ENCODE results near the gene PIAS4.

PIAS4 gene

DNA sequence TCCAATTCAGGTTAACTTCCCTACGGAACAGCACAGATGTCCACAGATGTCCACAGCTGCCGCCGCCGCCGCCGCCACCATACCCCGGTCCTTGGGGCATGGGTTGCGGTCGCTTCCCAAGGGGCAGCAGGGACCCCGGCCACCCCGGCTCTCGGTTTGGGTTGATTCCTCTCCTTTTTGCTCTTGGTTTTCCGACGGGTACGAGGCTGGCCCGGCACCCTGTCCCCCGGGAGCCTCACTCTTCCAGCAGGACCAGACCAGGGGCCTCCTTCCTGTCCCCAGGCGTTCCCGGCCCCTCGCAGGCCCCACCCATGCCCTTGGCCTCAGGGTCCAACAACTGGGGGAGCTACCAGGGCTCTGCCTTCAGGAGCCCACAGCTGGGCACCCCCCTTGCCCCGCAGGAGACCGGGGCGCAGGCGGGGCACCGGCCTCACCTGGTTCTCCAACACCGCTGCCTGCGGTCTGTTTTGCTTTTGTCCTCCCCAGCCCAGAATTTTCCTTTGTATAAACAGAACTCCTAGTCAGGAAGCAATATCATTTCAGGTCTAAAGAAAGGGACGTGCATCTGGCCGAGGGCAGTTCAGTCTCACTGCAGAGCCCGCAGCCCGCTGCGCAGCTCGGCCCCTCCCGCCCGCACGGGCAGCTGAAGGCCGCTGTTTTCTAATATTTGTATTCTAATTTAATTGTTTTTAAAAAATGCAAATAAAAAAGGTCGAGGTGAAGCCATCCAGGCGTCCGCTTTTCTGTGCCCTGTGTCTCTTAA, 31.3 kb downstream of the PIAS4 start:
- Histone ChIP-seq H3K9ac (ENCODE audit: low read length) (no peak overlapping the region), H3K9me3 (ENCODE audit: control insufficient read depth, insufficient read depth, low read depth, low read length) (peaks cover 4% of the 10 kb centered on the region; the same call in 1 of the 2 replicates), H3K36me3 (ENCODE audit: control insufficient read depth, insufficient read depth, low read length) (peaks cover 38% of the 10 kb centered on the region), H3K27me3 (ENCODE audit: control insufficient read depth, insufficient read depth, low read length) (no peaks in the 10 kb centered on the region), H3K4me3 (ENCODE audit: low read depth, low read length) (no peak overlapping the region), H3K27ac (ENCODE audit: low read depth, low read length) (no peak overlapping the region), H3K4me1 (ENCODE audit: control insufficient read depth, insufficient read depth, low read length) (no peaks in the 10 kb centered on the region)

- Histone ChIP-seq H3K9me3 (ENCODE audit: control insufficient read depth, insufficient read depth, low read depth, low read length) (no peaks in the 10 kb centered on the region), H3K36me3 (ENCODE audit: control insufficient read depth, insufficient read depth, low read length) (peaks cover 10% of the 10 kb centered on the region), H3K9ac (ENCODE audit: low read length) (no peak overlapping the region), H3K27me3 (ENCODE audit: control insufficient read depth, insufficient read depth, low read length) (no peaks in the 10 kb centered on the region), H3K4me1 (ENCODE audit: control insufficient read depth, insufficient read depth, low read length) (no peaks in the 10 kb centered on the region), H3K27ac (ENCODE audit: low read depth, low read length) (no peak overlapping the region), H3K4me3 (ENCODE audit: low read depth, low read length) (no peak overlapping the region)
Measured at GRCh38 chr19:4042064-4042730, 34.7 kb downstream of the PIAS4 start.

DNA sequence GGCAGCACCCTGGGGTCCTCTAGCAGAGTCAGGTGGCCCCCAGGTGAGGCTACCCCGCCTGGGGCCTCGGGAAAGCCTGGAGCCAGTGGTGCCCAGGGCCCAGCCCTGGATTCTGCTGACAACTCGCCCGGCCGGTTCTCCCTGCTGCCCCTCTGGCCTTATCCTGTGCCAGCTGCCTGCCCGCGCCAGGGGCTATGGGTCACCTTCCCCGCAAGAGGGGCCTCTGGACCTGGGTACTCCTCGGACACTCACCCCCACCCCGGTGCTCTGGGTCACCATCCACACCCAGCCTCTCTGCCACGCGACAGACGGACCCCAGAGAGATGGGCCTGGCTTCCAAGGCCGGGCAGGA, 35.2 kb downstream of the PIAS4 start:
- H3K4me1 ChIP-seq (ENCODE audit: control insufficient read depth, insufficient read depth, low read length): no peaks in the 10 kb centered on the region
- H3K4me3 ChIP-seq (ENCODE audit: low read depth, low read length): no peak overlapping the region
- H3K9ac ChIP-seq (ENCODE audit: low read length): no peak overlapping the region
- peaks cover 4% of the 10 kb centered on the region for H3K36me3 ChIP-seq (ENCODE audit: control insufficient read depth, insufficient read depth, low read length)
- H3K27me3 ChIP-seq (ENCODE audit: control insufficient read depth, insufficient read depth, low read length): no peaks in the 10 kb centered on the region
- H3K9me3 ChIP-seq (ENCODE audit: control insufficient read depth, insufficient read depth, low read depth, low read length): no peaks in the 10 kb centered on the region
- H3K27ac ChIP-seq (ENCODE audit: low read depth, low read length): no peak overlapping the region

- H3K27me3 ChIP-seq (ENCODE audit: control insufficient read depth, insufficient read depth, low read length): no peaks in the 10 kb centered on the region
- H3K4me1 ChIP-seq (ENCODE audit: control insufficient read depth, insufficient read depth, low read length): no peaks in the 10 kb centered on the region
- H3K36me3 ChIP-seq (ENCODE audit: control insufficient read depth, insufficient read depth, low read length): peaks cover 8% of the 10 kb centered on the region
- no peak overlapping the region for H3K27ac ChIP-seq (ENCODE audit: low read depth, low read length)
- no peak overlapping the region for H3K4me3 ChIP-seq (ENCODE audit: low read depth, low read length)
- no peak overlapping the region for H3K9ac ChIP-seq (ENCODE audit: low read length)
- H3K9me3 ChIP-seq (ENCODE audit: control insufficient read depth, insufficient read depth, low read depth, low read length): no peaks in the 10 kb centered on the region
Measured at GRCh38 chr19:4043401-4043800, 35.9 kb downstream of the PIAS4 start.

- H3K4me1 ChIP-seq (ENCODE audit: control insufficient read depth, insufficient read depth, low read length): no peaks in the 10 kb centered on the region
- H3K27ac ChIP-seq (ENCODE audit: low read depth, low read length): no peak overlapping the region
- H3K4me3 ChIP-seq (ENCODE audit: low read depth, low read length): no peak overlapping the region
- no peak overlapping the region for H3K9ac ChIP-seq (ENCODE audit: low read length)
- H3K36me3 ChIP-seq (ENCODE audit: control insufficient read depth, insufficient read depth, low read length): peaks cover 9% of the 10 kb centered on the region
- no peaks in the 10 kb centered on the region for H3K9me3 ChIP-seq (ENCODE audit: control insufficient read depth, insufficient read depth, low read depth, low read length)
- H3K27me3 ChIP-seq (ENCODE audit: control insufficient read depth, insufficient read depth, low read length): no peaks in the 10 kb centered on the region
Measured at GRCh38 chr19:4043966-4044715, 36.6 kb downstream of the PIAS4 start.

DNA sequence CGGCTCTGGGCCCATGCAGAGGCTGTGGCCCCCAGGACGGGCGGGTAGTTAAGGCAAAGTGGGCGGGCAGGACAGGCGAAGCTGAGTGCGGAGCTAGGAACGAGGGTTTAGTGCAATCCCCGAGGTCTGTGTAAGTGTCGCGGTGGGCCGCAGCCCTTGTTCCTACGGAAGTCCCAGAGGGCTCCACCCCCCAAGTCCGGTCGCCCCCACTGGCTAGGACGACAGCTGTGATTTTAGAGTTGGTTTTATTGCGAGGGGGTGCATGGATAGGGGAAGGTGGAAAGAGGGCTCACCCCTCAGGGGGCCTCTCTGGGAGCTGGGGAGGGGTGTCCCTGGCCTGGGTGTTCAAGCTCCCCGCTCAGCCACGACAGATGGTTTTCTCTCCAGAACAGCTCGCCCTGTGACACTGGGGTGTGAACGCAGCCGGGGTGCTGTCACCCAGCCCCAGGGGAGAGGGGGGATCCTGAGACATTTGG, 37.5 kb downstream of the PIAS4 start:
- peaks cover 16% of the 10 kb centered on the region for H3K36me3 ChIP-seq (ENCODE audit: control insufficient read depth, insufficient read depth, low read length)
- no peak overlapping the region for H3K27ac ChIP-seq (ENCODE audit: low read depth, low read length)
- H3K4me1 ChIP-seq (ENCODE audit: control insufficient read depth, insufficient read depth, low read length): no peaks in the 10 kb centered on the region
- no peak overlapping the region for H3K4me3 ChIP-seq (ENCODE audit: low read depth, low read length)
- no peak overlapping the region for H3K9ac ChIP-seq (ENCODE audit: low read length)
- no peaks in the 10 kb centered on the region for H3K27me3 ChIP-seq (ENCODE audit: control insufficient read depth, insufficient read depth, low read length)
- no peaks in the 10 kb centered on the region for H3K9me3 ChIP-seq (ENCODE audit: control insufficient read depth, insufficient read depth, low read depth, low read length)

DNA sequence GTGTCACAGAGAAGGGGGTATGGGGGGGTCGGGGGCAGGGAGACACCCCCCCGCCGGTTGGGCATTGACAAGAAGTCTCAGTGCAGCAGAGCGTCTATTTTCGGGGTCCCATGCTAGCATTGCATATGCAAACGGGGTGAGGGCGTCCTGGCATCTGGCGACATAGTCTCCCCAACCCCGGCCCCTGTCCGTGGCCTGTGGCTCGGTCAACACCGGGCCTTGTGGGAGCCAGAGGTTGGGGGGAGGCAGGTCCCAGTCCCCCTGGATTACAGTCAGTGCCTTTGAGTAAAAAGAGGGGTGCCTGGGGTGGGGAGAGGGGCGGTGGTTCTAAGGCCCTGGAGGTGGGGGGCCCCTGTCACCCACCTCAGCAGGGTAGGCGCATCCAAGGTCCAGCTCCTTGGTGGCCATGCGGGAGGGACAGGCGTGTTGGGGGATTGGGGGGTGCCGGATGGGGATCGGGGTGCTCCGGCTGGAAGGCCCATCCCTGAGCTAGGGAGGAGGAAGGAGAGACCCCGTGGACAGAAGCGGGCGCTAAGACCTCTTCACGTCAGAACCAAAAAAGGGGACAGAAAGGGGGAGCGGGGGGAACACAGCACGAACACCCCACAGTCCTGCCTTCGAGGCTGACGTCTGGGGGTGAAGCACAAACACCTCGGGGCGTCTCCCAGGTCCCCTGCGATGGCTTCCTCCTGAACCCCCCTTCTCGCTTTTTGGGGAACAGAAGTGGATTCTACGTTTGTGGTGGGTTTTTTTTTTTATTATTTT, 38.2 kb downstream of the PIAS4 start:
- Histone ChIP-seq H3K9ac (ENCODE audit: low read length) (no peak overlapping the region), H3K9me3 (ENCODE audit: control insufficient read depth, insufficient read depth, low read depth, low read length) (no peaks in the 10 kb centered on the region), H3K36me3 (ENCODE audit: control insufficient read depth, insufficient read depth, low read length) (peaks cover 20% of the 10 kb centered on the region), H3K27me3 (ENCODE audit: control insufficient read depth, insufficient read depth, low read length) (no peaks in the 10 kb centered on the region), H3K27ac (ENCODE audit: low read depth, low read length) (no peak overlapping the region), H3K4me3 (ENCODE audit: low read depth, low read length) (no peak overlapping the region), H3K4me1 (ENCODE audit: control insufficient read depth, insufficient read depth, low read length) (no peaks in the 10 kb centered on the region)

- H3K27me3 ChIP-seq (ENCODE audit: control insufficient read depth, insufficient read depth, low read length): no peaks in the 10 kb centered on the region
- no peaks in the 10 kb centered on the region for H3K9me3 ChIP-seq (ENCODE audit: control insufficient read depth, insufficient read depth, low read depth, low read length)
- no peaks in the 10 kb centered on the region for H3K4me1 ChIP-seq (ENCODE audit: control insufficient read depth, insufficient read depth, low read length)
- H3K36me3 ChIP-seq (ENCODE audit: control insufficient read depth, insufficient read depth, low read length): peaks cover 23% of the 10 kb centered on the region
- no peak overlapping the region for H3K27ac ChIP-seq (ENCODE audit: low read depth, low read length)
- H3K4me3 ChIP-seq (ENCODE audit: low read depth, low read length): no peak overlapping the region
- H3K9ac ChIP-seq (ENCODE audit: low read length): no peak overlapping the region
Measured at GRCh38 chr19:4046362-4046691, 38.8 kb downstream of the PIAS4 start.

DNA sequence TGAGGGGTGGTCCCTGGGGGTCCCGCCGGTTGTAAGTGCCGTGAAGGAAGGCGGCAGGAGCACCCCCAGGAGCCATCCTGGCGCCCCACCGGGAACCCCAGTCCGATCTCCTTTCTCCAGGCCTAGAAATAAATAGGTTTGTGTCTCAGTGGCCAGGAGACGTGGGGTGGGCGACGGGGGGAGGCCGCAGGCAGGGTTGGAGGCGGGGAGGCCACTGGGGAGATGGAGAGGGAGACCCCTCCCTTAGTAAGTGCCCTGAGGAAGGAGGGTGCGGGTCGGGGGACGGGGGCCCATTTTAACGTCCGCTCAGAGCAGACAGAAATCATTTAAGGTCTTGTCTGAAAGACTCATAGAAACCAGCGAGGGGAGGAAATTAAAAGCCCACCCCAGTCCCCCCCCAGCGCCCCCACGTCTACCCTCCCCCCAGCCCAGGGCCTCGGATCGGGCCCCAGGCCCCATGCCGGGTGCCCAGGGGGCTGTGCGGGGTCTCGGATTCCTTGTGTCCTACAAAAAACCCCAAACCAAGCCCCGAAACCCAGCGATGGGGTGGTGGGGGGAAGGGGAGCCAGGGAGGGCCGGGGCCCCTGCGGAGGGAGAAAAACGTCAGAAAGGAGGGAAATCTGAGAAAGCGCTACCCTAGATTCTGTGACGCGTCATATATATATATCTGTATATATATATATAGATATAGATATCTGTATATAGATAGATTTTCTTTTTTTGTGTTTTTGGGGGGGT, 39.6 kb downstream of the PIAS4 start:
- no peaks in the 10 kb centered on the region for H3K27me3 ChIP-seq (ENCODE audit: control insufficient read depth, insufficient read depth, low read length)
- H3K9me3 ChIP-seq (ENCODE audit: control insufficient read depth, insufficient read depth, low read depth, low read length): no peaks in the 10 kb centered on the region
- H3K36me3 ChIP-seq (ENCODE audit: control insufficient read depth, insufficient read depth, low read length): peaks cover 26% of the 10 kb centered on the region
- H3K4me1 ChIP-seq (ENCODE audit: control insufficient read depth, insufficient read depth, low read length): no peaks in the 10 kb centered on the region
- no peak overlapping the region for H3K27ac ChIP-seq (ENCODE audit: low read depth, low read length)
- no peak overlapping the region for H3K4me3 ChIP-seq (ENCODE audit: low read depth, low read length)
- H3K9ac ChIP-seq (ENCODE audit: low read length): no peak overlapping the region

DNA sequence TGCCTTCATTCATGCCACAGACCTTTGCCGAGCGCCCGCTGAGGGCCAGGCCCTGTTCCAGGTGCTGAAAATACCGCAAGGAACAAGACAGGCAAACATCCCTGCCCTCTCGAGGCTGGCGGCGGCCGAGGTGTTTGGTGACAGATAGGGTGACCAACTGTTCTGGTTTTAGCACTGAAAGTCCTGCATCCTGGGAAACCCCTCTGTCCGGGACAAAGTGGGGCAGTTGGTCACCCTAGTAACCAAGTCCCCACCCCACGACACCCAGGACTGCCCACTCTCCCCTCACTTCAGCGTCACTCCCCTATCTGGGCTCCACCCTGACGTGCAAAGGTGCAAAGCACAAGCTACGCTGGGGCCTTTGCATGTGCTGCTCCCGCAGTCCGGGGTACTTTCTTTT, 41.9 kb downstream of the PIAS4 start:
- Histone ChIP-seq H3K9me3 (ENCODE audit: control insufficient read depth, insufficient read depth, low read depth, low read length) (no peaks in the 10 kb centered on the region), H3K27me3 (ENCODE audit: control insufficient read depth, insufficient read depth, low read length) (no peaks in the 10 kb centered on the region), H3K9ac (ENCODE audit: low read length) (no peak overlapping the region), H3K27ac (ENCODE audit: low read depth, low read length) (no peak overlapping the region), H3K4me3 (ENCODE audit: low read depth, low read length) (no peak overlapping the region), H3K36me3 (ENCODE audit: control insufficient read depth, insufficient read depth, low read length) (peaks cover 43% of the 10 kb centered on the region), H3K4me1 (ENCODE audit: control insufficient read depth, insufficient read depth, low read length) (no peaks in the 10 kb centered on the region)
